RWPE2 (cell line): ENCODE data around the gene CD52.

ENCODE experiments used
- ATAC-seq: fragments of 200-7000 bp; cut with Tn5 transposase; 3 replicates; pipeline ENCODE4 v1.9.1; 2021; ENCODE audit warnings: low read depth
- DNase-seq: peaks from one replicate; pipeline ENCODE4 v3.0.0-alpha.2; 2020; ENCODE audit warnings: low spot score
- H3K27ac ChIP-seq: fragments of 450-650 bp; 2 replicates; pipeline ENCODE4 v1.5.1; 2017; ENCODE audit warnings: mild to moderate bottlenecking; ENCODE audit not compliant: poor library complexity, severe bottlenecking
- H3K27me3 ChIP-seq: fragments of 250-450 bp; sonication (Bioruptor Pico); 2 replicates; pipeline ENCODE4 v1.5.1; 2021; ENCODE audit warnings: mild to moderate bottlenecking, moderate library complexity; ENCODE audit not compliant: insufficient read depth, poor library complexity, severe bottlenecking
- H3K36me3 ChIP-seq: fragments of 250-450 bp; sonication (Bioruptor Pico); 2 replicates; pipeline ENCODE4 v1.5.1; 2020; ENCODE audit warnings: low read depth, mild to moderate bottlenecking, moderate library complexity
- H3K4me1 ChIP-seq: fragments of 250-450 bp; sonication (Bioruptor Pico); 2 replicates; pipeline ENCODE4 v1.5.1; 2021; ENCODE audit warnings: mild to moderate bottlenecking, moderate library complexity; ENCODE audit not compliant: insufficient read depth, poor library complexity, severe bottlenecking
- H3K4me3 ChIP-seq: fragments of 250-450 bp; sonication (Bioruptor Pico); 2 replicates; pipeline ENCODE4 v1.5.1; 2021; ENCODE audit warnings: mild to moderate bottlenecking, moderate library complexity; ENCODE audit not compliant: severe bottlenecking
- H3K9me3 ChIP-seq: fragments of 250-450 bp; sonication (Bioruptor Pico); 2 replicates; pipeline ENCODE4 v1.5.1; 2021; ENCODE audit warnings: mild to moderate bottlenecking, moderate library complexity; ENCODE audit not compliant: severe bottlenecking
- TF ChIP-seq, protein P1 (sequence below): fragments of 450-650 bp; IDR thresholded peaks from one replicate; pipeline ENCODE4 v1.5.1; 2017; ENCODE audit warnings: mild to moderate bottlenecking, moderate library complexity; ENCODE audit not compliant: poor library complexity, severe bottlenecking

CD52 gene

DNA sequence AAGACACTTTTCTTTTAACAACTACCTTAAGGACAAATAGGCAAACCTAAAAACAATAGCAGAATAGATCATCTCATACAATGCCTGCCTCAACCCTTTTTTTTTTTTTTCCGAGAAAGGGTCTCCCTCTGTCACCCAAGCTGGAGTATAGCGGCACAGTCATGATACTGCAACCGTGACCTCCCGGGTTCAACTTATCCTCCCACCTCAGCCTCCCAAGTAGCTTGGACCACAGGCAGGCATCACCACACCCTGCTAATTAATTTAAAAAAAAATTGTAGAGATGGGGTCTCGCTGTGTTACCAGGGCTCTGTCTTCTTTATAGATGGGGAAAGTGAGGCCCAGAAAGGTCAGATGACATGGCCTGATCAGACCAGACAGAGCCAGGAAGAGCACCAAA is 29.9 kb upstream of the CD52 start:
- H3K36me3 ChIP-seq = no peaks in the 10 kb centered on the region
- H3K4me3 ChIP-seq = no peak overlapping the region
- H3K4me1 ChIP-seq = peaks cover 11% of the 10 kb centered on the region
- H3K27me3 ChIP-seq = no peaks in the 10 kb centered on the region
- no peak overlapping the region for H3K27ac ChIP-seq
- no peak for DNase-seq
- ATAC-seq = no peak
- TF ChIP-seq, protein P1, sequence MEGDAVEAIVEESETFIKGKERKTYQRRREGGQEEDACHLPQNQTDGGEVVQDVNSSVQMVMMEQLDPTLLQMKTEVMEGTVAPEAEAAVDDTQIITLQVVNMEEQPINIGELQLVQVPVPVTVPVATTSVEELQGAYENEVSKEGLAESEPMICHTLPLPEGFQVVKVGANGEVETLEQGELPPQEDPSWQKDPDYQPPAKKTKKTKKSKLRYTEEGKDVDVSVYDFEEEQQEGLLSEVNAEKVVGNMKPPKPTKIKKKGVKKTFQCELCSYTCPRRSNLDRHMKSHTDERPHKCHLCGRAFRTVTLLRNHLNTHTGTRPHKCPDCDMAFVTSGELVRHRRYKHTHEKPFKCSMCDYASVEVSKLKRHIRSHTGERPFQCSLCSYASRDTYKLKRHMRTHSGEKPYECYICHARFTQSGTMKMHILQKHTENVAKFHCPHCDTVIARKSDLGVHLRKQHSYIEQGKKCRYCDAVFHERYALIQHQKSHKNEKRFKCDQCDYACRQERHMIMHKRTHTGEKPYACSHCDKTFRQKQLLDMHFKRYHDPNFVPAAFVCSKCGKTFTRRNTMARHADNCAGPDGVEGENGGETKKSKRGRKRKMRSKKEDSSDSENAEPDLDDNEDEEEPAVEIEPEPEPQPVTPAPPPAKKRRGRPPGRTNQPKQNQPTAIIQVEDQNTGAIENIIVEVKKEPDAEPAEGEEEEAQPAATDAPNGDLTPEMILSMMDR = no peak
- no peaks in the 10 kb centered on the region for H3K9me3 ChIP-seq

DNA sequence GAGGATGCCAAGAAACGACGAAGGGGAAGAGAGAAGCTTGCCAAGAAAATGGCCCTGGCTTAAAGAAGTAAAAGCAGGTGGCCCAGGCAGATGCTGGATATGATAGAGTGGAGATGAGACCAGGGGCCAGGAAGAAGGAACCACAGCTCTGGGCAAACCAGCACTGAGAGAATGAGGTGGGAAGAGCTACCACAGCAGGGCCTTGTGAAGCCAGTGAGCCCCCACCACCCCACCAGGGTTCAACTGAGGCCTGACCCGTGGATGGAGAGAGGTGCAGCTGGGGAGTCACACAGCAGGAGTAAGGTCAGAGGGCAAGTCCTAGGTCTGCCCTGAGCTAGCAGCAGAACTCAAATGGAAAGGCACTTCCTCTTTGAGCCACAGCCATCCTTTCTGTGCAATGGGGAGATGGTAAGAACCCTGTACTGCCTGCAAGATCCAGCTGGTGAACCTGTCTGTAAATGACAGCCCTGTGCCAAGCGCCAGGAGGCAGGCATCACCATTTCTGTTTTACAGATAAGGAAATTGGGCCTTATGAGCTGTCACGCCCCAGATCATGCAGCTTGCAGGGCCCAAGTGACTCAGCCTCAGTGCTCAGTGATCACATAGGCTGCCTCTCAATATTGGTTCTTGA is 29.3 kb upstream of the CD52 start:
- peaks cover 11% of the 10 kb centered on the region for H3K4me1 ChIP-seq
- H3K27ac ChIP-seq = no peak overlapping the region
- no peaks in the 10 kb centered on the region for H3K27me3 ChIP-seq
- no peaks in the 10 kb centered on the region for H3K36me3 ChIP-seq
- TF ChIP-seq, protein P1 = no peak
- ATAC-seq (no peak), DNase-seq (no peak)
- H3K4me3 ChIP-seq = no peak overlapping the region
- no peaks in the 10 kb centered on the region for H3K9me3 ChIP-seq

DNA sequence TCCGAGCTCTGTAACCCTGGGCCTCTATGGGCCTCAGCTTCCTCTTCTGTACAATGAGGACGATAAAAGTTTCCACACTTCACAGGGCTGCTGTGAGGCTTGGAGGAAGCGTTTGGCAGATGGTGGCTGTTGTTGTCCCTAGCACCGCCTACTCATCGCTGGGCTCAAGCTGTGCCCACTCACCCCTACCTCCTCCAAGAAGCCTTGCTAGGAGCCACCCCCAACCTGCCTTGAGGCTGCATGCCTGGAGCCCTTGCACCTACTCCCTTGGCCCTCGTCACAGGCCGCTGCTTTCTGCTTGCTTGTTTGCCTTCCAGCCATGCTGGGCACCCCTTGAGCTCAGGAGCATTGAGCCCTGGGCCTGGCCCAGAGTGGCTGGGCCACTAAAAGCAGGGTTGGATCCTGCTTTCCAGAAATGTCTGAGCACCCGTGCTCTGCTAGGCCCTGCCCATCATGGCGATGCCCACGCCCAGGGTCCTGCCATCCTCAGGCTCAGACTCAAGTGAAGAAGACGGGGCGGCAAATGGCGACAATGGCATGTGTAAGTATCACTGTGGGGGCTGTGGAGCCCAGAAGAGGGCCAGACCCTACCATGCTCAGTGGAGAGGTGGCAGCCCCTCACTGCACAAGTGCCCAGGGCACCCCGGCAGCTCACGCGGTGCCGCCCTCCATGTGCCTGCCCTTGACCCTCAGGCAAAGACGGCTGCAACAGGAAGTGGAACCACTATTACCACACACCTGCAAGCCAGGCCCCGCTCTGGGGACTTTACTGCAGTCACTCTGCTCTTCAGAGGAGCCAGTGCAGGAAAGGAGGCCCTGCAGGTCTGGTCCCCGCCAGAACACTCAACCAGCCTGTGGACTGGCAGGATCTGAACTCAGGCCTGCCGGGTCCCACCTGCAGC is 28.3 kb upstream of the CD52 start:
- TF ChIP-seq, protein P1 = no peak
- Histone ChIP-seq H3K27me3 (no peaks in the 10 kb centered on the region), H3K27ac (no peak overlapping the region), H3K9me3 (no peaks in the 10 kb centered on the region), H3K4me1 (peaks cover 7% of the 10 kb centered on the region), H3K4me3 (no peak overlapping the region), H3K36me3 (no peaks in the 10 kb centered on the region)
- no peak for DNase-seq
- no peak for ATAC-seq

DNA sequence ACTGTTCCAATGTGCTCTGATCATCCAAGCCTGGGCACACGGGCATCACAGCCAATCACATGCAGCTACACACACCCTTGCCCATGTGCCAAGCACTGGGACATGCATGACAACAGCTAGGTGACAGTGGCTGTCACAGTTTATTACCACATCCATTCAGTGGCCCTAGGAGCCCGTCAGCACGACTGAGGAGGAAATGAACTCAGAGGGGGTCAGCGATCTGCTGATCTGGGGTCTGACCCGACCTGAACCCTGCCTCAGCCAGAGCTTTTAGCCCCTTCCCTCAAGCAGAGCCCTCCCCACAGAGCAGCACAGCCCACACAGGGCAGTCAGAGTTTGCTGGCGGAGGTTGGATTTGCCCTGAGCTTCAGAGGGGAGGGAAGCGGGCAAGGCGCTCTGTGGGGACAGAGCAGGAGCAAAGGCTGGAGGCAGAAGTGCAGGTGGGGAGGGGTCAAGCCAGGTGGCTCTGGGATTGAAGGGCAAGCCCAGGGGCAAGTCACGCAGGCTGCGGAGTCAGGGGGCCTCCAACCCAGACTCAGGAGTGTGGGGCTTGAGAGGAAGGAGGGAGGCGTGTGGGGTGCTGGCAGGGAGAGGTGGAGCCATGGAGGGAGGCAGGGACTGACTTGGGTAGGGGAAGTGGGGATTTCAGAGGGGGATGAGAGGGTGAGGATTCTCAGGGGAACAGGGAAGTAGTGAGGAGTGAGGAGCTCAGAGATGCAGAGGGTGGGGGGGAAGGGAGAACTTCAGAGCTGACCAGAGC is 27.5 kb upstream of the CD52 start:
- ATAC-seq = no peak
- no peak for DNase-seq
- TF ChIP-seq, protein P1 = no peak
- no peaks in the 10 kb centered on the region for H3K9me3 ChIP-seq
- H3K4me1 ChIP-seq = no peaks in the 10 kb centered on the region
- no peak overlapping the region for H3K4me3 ChIP-seq
- no peaks in the 10 kb centered on the region for H3K36me3 ChIP-seq
- H3K27ac ChIP-seq = no peak overlapping the region
- H3K27me3 ChIP-seq = no peaks in the 10 kb centered on the region
